ENCODE results near the gene PCDH8. TPM values are rescaled to one million over a fixed set of nuclear protein-coding genes. Genes with fewer than 3 reads are reported as not detected.

PCDH8 gene
- total and polyA plus RNA-seq, 3 experiments from 2014 or later, result not detected

DNA sequence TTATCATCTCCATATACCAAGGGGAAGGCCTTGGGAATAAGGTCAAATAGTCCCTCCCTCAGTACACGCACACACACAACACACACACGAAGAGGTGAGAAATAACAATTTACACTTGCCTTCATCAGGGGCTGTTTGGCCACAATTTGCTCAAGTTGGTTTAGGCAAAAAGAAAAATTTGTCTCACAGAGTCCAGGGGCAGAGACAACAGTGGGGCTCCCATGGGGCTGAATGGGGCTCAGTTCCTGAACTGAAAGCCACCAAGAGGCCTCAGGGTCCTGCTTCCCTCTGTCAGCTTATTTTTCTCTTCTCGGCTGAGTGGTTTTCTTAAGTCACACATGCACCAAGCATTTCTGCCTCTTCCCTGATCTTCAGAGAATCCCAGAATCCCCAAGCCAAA lies 35.5 kb downstream of the PCDH8 start:
- DNase-seq, result no peak
- no peak overlapping the region for H3K4me3 ChIP-seq (ENCODE audit: low read length)
- no peaks in the 10 kb centered on the region for H3K36me3 Mint-ChIP-seq
- H3K36me3 ChIP-seq (ENCODE audit: insufficient read depth, low read length), result no peaks in the 10 kb centered on the region
- no peaks in the 10 kb centered on the region for H3K4me1 ChIP-seq (ENCODE audit: insufficient read depth, low read length)
- peaks cover 0 to 2% (median 0%) of the 10 kb centered on the region in 5 donors for H3K9me3 Mint-ChIP-seq
- no peaks in the 10 kb centered on the region for H3K9me3 ChIP-seq (ENCODE audit: low read length)
- no peak overlapping the region for H3K27ac Mint-ChIP-seq
- H3K27ac ChIP-seq (ENCODE audit: low read depth, low read length), result no peak overlapping the region
- ChIA-PET POLR2A (no interaction called here), CTCF (no interaction called here)
- H3K4me1 Mint-ChIP-seq, result peaks cover 0 to 6% (median 6%) of the 10 kb centered on the region in 3 donors
- no peaks in the 10 kb centered on the region for H3K27me3 ChIP-seq (ENCODE audit: insufficient read depth, low read length, poor library complexity, severe bottlenecking)
- H3K4me3 Mint-ChIP-seq, result no peak overlapping the region
- peaks cover 0 to 13% of the 10 kb centered on the region in 2 donors for H3K27me3 Mint-ChIP-seq

DNA sequence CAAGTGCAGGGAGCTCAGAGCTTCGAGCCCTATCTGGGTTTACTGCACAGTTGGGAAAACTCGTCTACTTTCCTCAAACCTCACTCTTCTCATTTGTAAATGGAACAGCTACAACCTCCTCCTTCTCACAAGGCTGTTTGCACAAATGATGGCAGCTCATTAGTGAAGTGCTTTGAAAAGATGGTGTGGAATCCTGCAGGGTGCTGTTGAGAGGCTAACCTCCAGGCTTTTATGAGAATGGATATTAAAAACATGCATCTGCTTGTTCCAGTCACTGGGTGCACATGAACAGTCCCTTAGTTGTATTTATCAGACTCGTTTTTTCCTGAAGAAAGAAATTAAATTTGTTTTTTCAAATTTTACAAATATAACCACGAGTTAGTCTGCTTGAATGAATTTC lies 36.6 kb downstream of the PCDH8 start:
- Histone ChIP-seq H3K27me3 (ENCODE audit: insufficient read depth, low read length, poor library complexity, severe bottlenecking) (no peaks in the 10 kb centered on the region), H3K27ac (ENCODE audit: low read depth, low read length) (no peak overlapping the region), H3K36me3 (ENCODE audit: insufficient read depth, low read length) (no peaks in the 10 kb centered on the region), H3K4me1 (ENCODE audit: insufficient read depth, low read length) (no peaks in the 10 kb centered on the region), H3K4me3 (ENCODE audit: low read length) (no peak overlapping the region), H3K9me3 (ENCODE audit: low read length) (no peaks in the 10 kb centered on the region)
- Mint-ChIP-seq H3K4me1 (peaks cover 0 to 6% (median 6%) of the 10 kb centered on the region in 3 donors), H3K4me3 (no peak overlapping the region), H3K36me3 (no peaks in the 10 kb centered on the region), H3K27ac (no peak overlapping the region), H3K9me3 (no peaks in the 10 kb centered on the region), H3K27me3 (peaks cover 4 to 16% of the 10 kb centered on the region in 2 donors)
- ChIA-PET CTCF (no interaction called here), POLR2A (no interaction called here)
- DNase-seq, result no peak

DNA sequence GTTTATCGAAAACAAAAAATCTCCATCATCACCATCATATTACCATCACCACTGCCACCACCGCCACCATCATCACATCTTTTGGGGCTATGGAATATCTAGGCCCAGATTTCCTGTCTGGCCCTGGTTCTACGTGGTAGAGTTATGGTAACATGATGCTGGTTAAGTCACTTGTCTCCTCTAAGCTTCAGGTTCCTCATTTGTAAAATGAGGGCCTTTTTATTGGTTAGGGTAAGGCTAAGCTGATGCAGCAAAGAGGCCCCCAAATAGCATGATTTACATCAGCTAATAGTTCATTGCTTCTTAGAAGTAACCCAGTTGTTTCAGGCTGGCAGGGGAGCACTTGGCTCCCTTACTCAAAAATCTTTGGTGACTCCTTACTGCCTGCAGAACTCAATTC lies 37.9 kb downstream of the PCDH8 start:
- Histone ChIP-seq H3K4me1 (ENCODE audit: insufficient read depth, low read length) (no peaks in the 10 kb centered on the region), H3K27ac (ENCODE audit: low read depth, low read length) (no peak overlapping the region), H3K9me3 (ENCODE audit: low read length) (no peaks in the 10 kb centered on the region), H3K36me3 (ENCODE audit: insufficient read depth, low read length) (no peaks in the 10 kb centered on the region), H3K4me3 (ENCODE audit: low read length) (no peak overlapping the region), H3K27me3 (ENCODE audit: insufficient read depth, low read length, poor library complexity, severe bottlenecking) (no peaks in the 10 kb centered on the region)
- Mint-ChIP-seq H3K27ac (no peak overlapping the region), H3K27me3 (peaks cover 5 to 22% of the 10 kb centered on the region in 2 donors), H3K4me1 (peaks cover 0 to 6% (median 6%) of the 10 kb centered on the region in 3 donors), H3K36me3 (no peaks in the 10 kb centered on the region), H3K9me3 (no peaks in the 10 kb centered on the region), H3K4me3 (no peak overlapping the region)
- ChIA-PET POLR2A (no interaction called here), CTCF (no interaction called here)
- DNase-seq, result no peak

DNA sequence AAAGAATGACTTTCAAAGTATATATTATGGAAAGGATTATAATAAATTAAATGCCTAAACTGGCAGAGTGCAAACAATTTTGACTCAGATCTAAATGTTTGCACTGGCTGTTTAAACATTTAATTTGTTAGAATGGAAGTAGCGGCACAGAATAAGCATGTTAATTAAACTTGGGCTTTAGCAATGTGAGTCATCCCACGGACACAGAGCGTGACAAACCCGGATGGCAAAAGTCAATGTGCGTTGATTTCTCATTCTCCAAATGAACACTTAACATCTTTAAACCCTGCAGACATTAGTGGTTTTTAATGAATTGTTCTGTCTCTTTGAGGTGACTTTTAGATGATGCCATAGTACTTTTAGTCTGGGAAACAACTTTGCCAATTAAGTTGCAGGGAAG lies 38.4 kb downstream of the PCDH8 start:
- Mint-ChIP-seq H3K4me1 (peaks cover 0 to 6% (median 6%) of the 10 kb centered on the region in 3 donors), H3K4me3 (no peak overlapping the region), H3K9me3 (no peaks in the 10 kb centered on the region), H3K27me3 (peaks cover 8 to 27% of the 10 kb centered on the region in 2 donors), H3K36me3 (no peaks in the 10 kb centered on the region), H3K27ac (peak overlapping the region in 1 of 8 donors; percentile 11)
- Histone ChIP-seq H3K27me3 (ENCODE audit: insufficient read depth, low read length, poor library complexity, severe bottlenecking) (no peaks in the 10 kb centered on the region), H3K9me3 (ENCODE audit: low read length) (no peaks in the 10 kb centered on the region), H3K4me1 (ENCODE audit: insufficient read depth, low read length) (no peaks in the 10 kb centered on the region), H3K4me3 (ENCODE audit: low read length) (no peak overlapping the region), H3K36me3 (ENCODE audit: insufficient read depth, low read length) (no peaks in the 10 kb centered on the region), H3K27ac (ENCODE audit: low read depth, low read length) (no peak overlapping the region)
- ChIA-PET CTCF (interaction anchor here (1.2 kb wide), 1 partner anchor 9 kb away, joined by 3 read pairs; no protein-coding TSS in a partner anchor), POLR2A (no interaction called here)
- DNase-seq, result no peak

DNA sequence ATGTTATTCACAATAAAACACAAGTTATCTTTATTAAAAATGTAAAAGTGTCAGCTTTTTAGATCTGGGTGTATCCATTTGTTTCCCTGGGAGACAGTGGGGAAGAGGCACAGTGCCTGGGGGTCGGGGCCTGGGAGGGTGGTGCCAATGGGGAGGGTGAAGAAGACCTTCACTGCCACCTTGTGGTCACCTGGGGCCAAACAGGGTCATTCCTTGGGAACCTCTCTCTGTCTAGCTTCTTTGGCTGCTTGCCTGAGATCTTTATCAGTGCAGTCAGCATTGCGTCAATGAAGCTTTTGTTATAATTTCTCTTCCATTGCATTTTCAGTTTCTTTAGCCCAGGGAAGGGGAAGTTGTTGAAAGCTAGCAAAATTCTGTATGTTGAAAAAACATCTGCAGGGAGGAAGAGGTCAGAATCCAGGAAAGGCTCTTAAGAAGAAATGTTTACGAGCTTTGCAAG lies 39.1 kb downstream of the PCDH8 start:
- Mint-ChIP-seq H3K9me3 (no peaks in the 10 kb centered on the region), H3K36me3 (no peaks in the 10 kb centered on the region), H3K4me1 (peaks cover 0 to 6% (median 6%) of the 10 kb centered on the region in 3 donors), H3K4me3 (no peak overlapping the region), H3K27me3 (peaks cover 8 to 34% of the 10 kb centered on the region in 2 donors), H3K27ac (no peak overlapping the region)
- Histone ChIP-seq H3K4me3 (ENCODE audit: low read length) (no peak overlapping the region), H3K36me3 (ENCODE audit: insufficient read depth, low read length) (no peaks in the 10 kb centered on the region), H3K9me3 (ENCODE audit: low read length) (no peaks in the 10 kb centered on the region), H3K27ac (ENCODE audit: low read depth, low read length) (no peak overlapping the region), H3K27me3 (ENCODE audit: insufficient read depth, low read length, poor library complexity, severe bottlenecking) (no peaks in the 10 kb centered on the region), H3K4me1 (ENCODE audit: insufficient read depth, low read length) (no peaks in the 10 kb centered on the region)
- peak in 2 of 5 donors; percentile 10 to 15 for DNase-seq
- ChIA-PET POLR2A (no interaction called here), CTCF (interaction anchor here (1.2 kb wide), 1 partner anchor 8 kb away, joined by 3 read pairs; no protein-coding TSS in a partner anchor)

DNA sequence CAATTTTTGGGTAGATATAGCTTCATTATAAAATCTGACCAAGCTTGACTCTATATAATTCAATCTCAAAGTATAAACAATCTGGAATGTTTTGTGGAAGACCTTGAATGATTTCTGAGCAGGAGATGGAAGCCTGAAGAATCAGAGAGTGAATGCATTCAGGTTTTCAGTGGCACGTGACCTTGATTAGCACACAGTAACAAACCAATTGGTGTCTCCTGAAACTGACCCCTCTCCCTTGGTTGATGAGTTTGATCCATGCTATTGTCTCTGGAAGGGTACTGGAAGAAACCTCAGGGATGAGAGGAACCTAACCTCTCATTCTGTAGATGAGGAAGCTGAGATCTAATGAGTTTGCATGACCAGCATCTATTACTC lies 39.6 kb downstream of the PCDH8 start:
- Histone ChIP-seq H3K9me3 (ENCODE audit: low read length) (no peaks in the 10 kb centered on the region), H3K4me3 (ENCODE audit: low read length) (no peak overlapping the region), H3K27ac (ENCODE audit: low read depth, low read length) (no peak overlapping the region), H3K36me3 (ENCODE audit: insufficient read depth, low read length) (no peaks in the 10 kb centered on the region), H3K4me1 (ENCODE audit: insufficient read depth, low read length) (no peaks in the 10 kb centered on the region), H3K27me3 (ENCODE audit: insufficient read depth, low read length, poor library complexity, severe bottlenecking) (no peaks in the 10 kb centered on the region)
- POLR2A ChIA-PET, result no interaction called here
- CTCF ChIA-PET, result interaction anchor here (1.2 kb wide), 1 partner anchor 7 kb away, joined by 3 read pairs; no protein-coding TSS in a partner anchor
- peaks cover 0 to 6% (median 6%) of the 10 kb centered on the region in 3 donors for H3K4me1 Mint-ChIP-seq
- H3K27ac Mint-ChIP-seq, result no peak overlapping the region
- H3K27me3 Mint-ChIP-seq, result peaks cover 8 to 35% of the 10 kb centered on the region in 2 donors
- H3K36me3 Mint-ChIP-seq, result no peaks in the 10 kb centered on the region
- H3K4me3 Mint-ChIP-seq, result no peak overlapping the region
- DNase-seq, result no peak
- no peaks in the 10 kb centered on the region for H3K9me3 Mint-ChIP-seq

DNA sequence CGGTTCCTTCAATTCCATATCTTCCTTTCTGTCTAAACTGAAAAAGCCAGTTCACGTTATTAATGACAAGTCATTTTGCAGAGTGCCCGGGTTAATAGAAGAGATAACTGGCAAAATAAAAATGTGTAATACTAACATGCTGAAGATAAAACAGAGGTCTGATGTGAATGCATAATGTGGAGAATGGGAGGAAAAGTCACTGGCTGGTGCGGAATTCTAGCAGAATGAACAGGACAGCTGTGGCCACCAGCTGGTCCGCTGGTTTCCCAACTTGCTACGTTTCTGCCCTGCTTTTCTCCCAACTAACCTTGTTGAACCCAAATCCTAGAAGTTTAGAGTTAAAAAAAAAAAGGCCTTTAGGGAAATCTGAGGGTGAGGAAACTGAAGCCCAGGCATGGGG lies 42.4 kb downstream of the PCDH8 start:
- peaks cover 13 to 42% of the 10 kb centered on the region in 2 donors for H3K27me3 Mint-ChIP-seq
- CTCF ChIA-PET, result no interaction called here
- H3K4me1 Mint-ChIP-seq, result peaks cover 0 to 6% (median 6%) of the 10 kb centered on the region in 3 donors
- no peaks in the 10 kb centered on the region for H3K27me3 ChIP-seq (ENCODE audit: insufficient read depth, low read length, poor library complexity, severe bottlenecking)
- H3K27ac ChIP-seq (ENCODE audit: low read depth, low read length), result no peak overlapping the region
- H3K4me3 Mint-ChIP-seq, result no peak overlapping the region
- H3K36me3 Mint-ChIP-seq, result no peaks in the 10 kb centered on the region
- POLR2A ChIA-PET, result no interaction called here
- no peak overlapping the region for H3K27ac Mint-ChIP-seq
- H3K9me3 ChIP-seq (ENCODE audit: low read length), result no peaks in the 10 kb centered on the region
- no peak for DNase-seq
- no peak overlapping the region for H3K4me3 ChIP-seq (ENCODE audit: low read length)
- H3K9me3 Mint-ChIP-seq, result peaks cover 0 to 2% (median 0%) of the 10 kb centered on the region in 5 donors
- no peaks in the 10 kb centered on the region for H3K36me3 ChIP-seq (ENCODE audit: insufficient read depth, low read length)
- no peaks in the 10 kb centered on the region for H3K4me1 ChIP-seq (ENCODE audit: insufficient read depth, low read length)

DNA sequence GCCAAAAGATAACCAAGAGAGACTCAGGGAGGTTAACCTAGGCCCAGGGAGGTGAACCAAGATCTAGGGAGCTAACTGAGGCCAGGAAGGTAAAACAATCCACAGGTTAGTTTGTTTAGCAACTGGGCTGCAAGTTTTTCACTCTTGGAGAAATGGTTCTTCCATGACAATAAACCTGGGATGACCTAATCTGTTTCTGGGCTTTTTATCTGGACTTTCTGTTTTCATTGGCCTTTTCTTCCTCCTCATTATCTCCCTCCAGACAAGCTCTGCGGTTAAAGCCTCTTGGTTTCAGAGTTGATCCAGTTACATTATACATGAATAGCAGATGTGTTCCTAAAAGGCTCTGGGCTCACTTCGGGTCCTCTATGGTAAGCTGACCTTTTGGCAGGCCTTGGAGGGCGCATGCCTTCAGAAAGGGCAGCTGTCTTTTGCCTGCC lies 44.2 kb downstream of the PCDH8 start:
- Histone ChIP-seq H3K9me3 (ENCODE audit: low read length) (no peaks in the 10 kb centered on the region), H3K27me3 (ENCODE audit: insufficient read depth, low read length, poor library complexity, severe bottlenecking) (no peaks in the 10 kb centered on the region), H3K4me1 (ENCODE audit: insufficient read depth, low read length) (no peaks in the 10 kb centered on the region), H3K27ac (ENCODE audit: low read depth, low read length) (no peak overlapping the region), H3K4me3 (ENCODE audit: low read length) (no peak overlapping the region), H3K36me3 (ENCODE audit: insufficient read depth, low read length) (no peaks in the 10 kb centered on the region)
- Mint-ChIP-seq H3K27me3 (peaks cover 13 to 43% of the 10 kb centered on the region in 2 donors), H3K9me3 (peaks cover 0 to 2% (median 0%) of the 10 kb centered on the region in 5 donors), H3K4me3 (no peak overlapping the region), H3K4me1 (peaks cover 0 to 2% (median under 1%) of the 10 kb centered on the region in 3 donors), H3K36me3 (no peaks in the 10 kb centered on the region), H3K27ac (no peak overlapping the region)
- DNase-seq, result no peak
- ChIA-PET CTCF (no interaction called here), POLR2A (no interaction called here)
